HG03064 (cell line): ENCODE results near the gene USH1C.

ENCODE experiments used
- ATAC-seq: cut with Tn5 transposase; IDR thresholded peaks from one replicate; pipeline ENCODE4 v1.9.1; 2021; ENCODE audit warnings: low read depth; ENCODE audit not compliant: unreplicated experiment

Gene USH1C

GRCh38 chr11:17571431-17572358 lies 27.5 kb upstream of the USH1C start:
- ATAC-seq, result no peak

GRCh38 chr11:17570034-17570433 lies 25.8 kb upstream of the USH1C start:
- ATAC-seq, result no peak

- ATAC-seq, result no peak
Observed at GRCh38 chr11:17568944-17569343, 24.7 kb upstream of the USH1C start.

GRCh38 chr11:17564687-17565042 lies 20.4 kb upstream of the USH1C start:
- ATAC-seq, result no peak

GRCh38 chr11:17563961-17564686 lies 19.9 kb upstream of the USH1C start:
- ATAC-seq, result no peak

- no peak for ATAC-seq
Observed at GRCh38 chr11:17563231-17563646, 19.0 kb upstream of the USH1C start.

- ATAC-seq, result no peak
Observed at GRCh38 chr11:17561526-17561925, 17.3 kb upstream of the USH1C start.

GRCh38 chr11:17561111-17561415 lies 16.8 kb upstream of the USH1C start:
- no peak for ATAC-seq

GRCh38 chr11:17560281-17561110 lies 16.3 kb upstream of the USH1C start:
- no peak for ATAC-seq

GRCh38 chr11:17559341-17560087 lies 15.3 kb upstream of the USH1C start:
- no peak for ATAC-seq

- no peak for ATAC-seq
Observed at GRCh38 chr11:17558916-17559315, 14.7 kb upstream of the USH1C start.

GRCh38 chr11:17558025-17558780 lies 14.0 kb upstream of the USH1C start:
- ATAC-seq, result no peak

GRCh38 chr11:17556999-17557398 lies 12.8 kb upstream of the USH1C start:
- ATAC-seq, result no peak

- ATAC-seq, result no peak
Observed at GRCh38 chr11:17554487-17554886, 10.3 kb upstream of the USH1C start.

GRCh38 chr11:17553249-17553546 lies 9.0 kb upstream of the USH1C start:
- no peak for ATAC-seq

- no peak for ATAC-seq
Observed at GRCh38 chr11:17552392-17553248, 8.4 kb upstream of the USH1C start.

- ATAC-seq, result no peak
Observed at GRCh38 chr11:17552041-17552355, 7.8 kb upstream of the USH1C start.

- ATAC-seq, result no peak
Observed at GRCh38 chr11:17551347-17552040, 7.3 kb upstream of the USH1C start.
